ENCODE measurements around the gene ROS1. TPM values are rescaled to one million over a fixed set of nuclear protein-coding genes. Genes with fewer than 3 reads are reported as not detected.
A peak's percentile ranks its signal among the peaks of the same experiment; 100 is the strongest.

Gene ROS1
- total RNA-seq, 1 donor from 2014 or later, result not detected

GRCh38 chr6:117275205-117275604, 150.5 kb downstream of the ROS1 start:
- no peaks in the 10 kb centered on the region for H3K36me3 Mint-ChIP-seq (ENCODE audit: low read depth)
- peaks cover 86% of the 10 kb centered on the region for H3K27me3 Mint-ChIP-seq (ENCODE audit: low read depth)
- H3K4me1 Mint-ChIP-seq, result no peaks in the 10 kb centered on the region
- no peak overlapping the region for H3K27ac Mint-ChIP-seq (ENCODE audit: unreplicated experiment)
- no peak overlapping the region for H3K4me3 Mint-ChIP-seq
- no peaks in the 10 kb centered on the region for H3K9me3 Mint-ChIP-seq
- no peak for DNase-seq (ENCODE audit: low read depth, low spot score)
- no peak for TF ChIP-seq CTCF (conservative IDR thresholded peaks at IDR 0.05)

GRCh38 chr6:117272891-117273290, 152.9 kb downstream of the ROS1 start:
- no peak for TF ChIP-seq CTCF (conservative IDR thresholded peaks at IDR 0.05)
- Mint-ChIP-seq H3K27ac (ENCODE audit: unreplicated experiment) (no peak overlapping the region), H3K4me3 (no peak overlapping the region), H3K27me3 (ENCODE audit: low read depth) (peaks cover 92% of the 10 kb centered on the region), H3K4me1 (no peaks in the 10 kb centered on the region), H3K9me3 (no peaks in the 10 kb centered on the region), H3K36me3 (ENCODE audit: low read depth) (no peaks in the 10 kb centered on the region)
- no peak for DNase-seq (ENCODE audit: low read depth, low spot score)

GRCh38 chr6:117272032-117272866, 153.5 kb downstream of the ROS1 start:
- no peaks in the 10 kb centered on the region for H3K4me1 Mint-ChIP-seq
- no peak for TF ChIP-seq CTCF (conservative IDR thresholded peaks at IDR 0.05)
- no peak for DNase-seq (ENCODE audit: low read depth, low spot score)
- peaks cover 95% of the 10 kb centered on the region for H3K27me3 Mint-ChIP-seq (ENCODE audit: low read depth)
- H3K36me3 Mint-ChIP-seq (ENCODE audit: low read depth), result no peaks in the 10 kb centered on the region
- H3K4me3 Mint-ChIP-seq, result no peak overlapping the region
- no peak overlapping the region for H3K27ac Mint-ChIP-seq (ENCODE audit: unreplicated experiment)
- no peaks in the 10 kb centered on the region for H3K9me3 Mint-ChIP-seq

DNA sequence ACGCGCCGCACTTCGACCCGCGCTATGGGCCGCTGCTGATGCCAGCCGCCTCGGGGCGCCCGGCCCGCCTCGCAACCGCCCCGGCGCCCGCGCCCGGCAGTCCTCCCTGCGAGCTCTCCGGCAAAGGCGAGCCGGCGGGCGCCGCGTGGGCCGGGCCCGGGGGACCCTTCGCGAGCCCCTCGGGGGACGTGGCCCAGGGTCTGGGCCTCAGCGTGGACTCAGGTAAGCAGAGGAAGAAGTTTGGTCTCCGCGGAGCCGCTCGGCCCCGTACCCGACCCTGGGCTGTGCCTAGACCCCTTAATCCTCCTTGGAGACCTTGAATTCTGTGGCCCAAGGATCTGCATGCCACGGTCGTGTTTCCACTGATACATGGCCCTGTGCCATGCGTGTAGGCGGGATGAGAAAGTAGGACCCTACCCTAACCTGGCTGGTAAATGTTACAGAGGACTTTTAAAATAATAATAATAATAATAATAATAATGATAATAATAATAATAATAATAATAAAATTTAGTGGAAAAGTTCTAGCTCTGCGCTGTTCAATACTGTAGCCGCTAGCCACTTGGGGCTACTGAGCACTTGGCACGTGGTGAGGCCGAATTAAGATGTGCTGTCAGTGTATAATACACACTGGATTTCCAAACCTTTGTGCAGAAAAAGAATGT, 154.8 kb downstream of the ROS1 start:
- H3K4me3 Mint-ChIP-seq, result peak overlapping the region; percentile 31
- no peak overlapping the region for H3K27ac Mint-ChIP-seq (ENCODE audit: unreplicated experiment)
- H3K27me3 Mint-ChIP-seq (ENCODE audit: low read depth), result peaks cover 97% of the 10 kb centered on the region
- DNase-seq (ENCODE audit: low read depth, low spot score), result no peak
- H3K4me1 Mint-ChIP-seq, result no peaks in the 10 kb centered on the region
- no peak for TF ChIP-seq CTCF (conservative IDR thresholded peaks at IDR 0.05)
- H3K36me3 Mint-ChIP-seq (ENCODE audit: low read depth), result no peaks in the 10 kb centered on the region
- H3K9me3 Mint-ChIP-seq, result no peaks in the 10 kb centered on the region

DNA sequence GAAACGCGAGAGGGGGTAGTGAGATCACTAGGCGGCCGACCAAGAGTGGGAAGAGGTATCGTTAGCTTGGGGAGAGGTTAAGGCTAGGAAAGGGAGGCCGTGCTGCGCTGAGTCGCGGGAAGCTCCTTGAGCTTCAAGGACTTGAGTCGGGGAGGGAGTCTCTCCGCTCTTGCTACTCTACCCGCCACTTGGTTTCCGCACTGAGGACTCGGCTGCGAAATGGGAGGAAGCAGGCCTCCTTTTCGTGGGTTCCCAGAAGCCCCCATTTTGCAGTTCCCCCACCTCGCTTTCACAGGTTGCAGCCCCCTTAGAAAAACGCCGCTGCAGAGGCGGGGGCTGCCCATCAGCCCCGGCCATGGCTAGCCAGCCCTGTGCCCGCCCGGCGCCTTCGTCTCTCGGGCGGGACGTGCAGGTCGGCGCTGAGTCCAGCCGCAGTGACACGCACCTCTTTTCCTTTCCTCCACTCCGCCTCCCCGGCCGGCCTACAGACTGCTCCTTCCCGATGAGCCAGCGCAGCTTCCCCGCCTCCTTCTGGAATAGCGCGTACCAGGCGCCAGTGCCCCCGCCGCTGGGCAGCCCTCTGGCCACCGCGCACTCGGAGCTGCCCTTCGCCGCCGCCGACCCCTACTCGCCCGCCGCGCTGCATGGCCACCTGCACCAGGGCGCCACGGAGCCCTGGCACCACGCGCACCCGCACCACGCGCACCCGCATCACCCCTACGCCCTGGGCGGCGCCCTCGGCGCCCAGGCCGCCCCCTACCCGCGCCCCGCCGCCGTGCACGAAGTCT, 155.5 kb downstream of the ROS1 start:
- H3K36me3 Mint-ChIP-seq (ENCODE audit: low read depth), result no peaks in the 10 kb centered on the region
- H3K9me3 Mint-ChIP-seq, result no peaks in the 10 kb centered on the region
- TF ChIP-seq CTCF (conservative IDR thresholded peaks at IDR 0.05), result no peak
- H3K4me3 Mint-ChIP-seq, result peak overlapping the region; percentile 43
- H3K4me1 Mint-ChIP-seq, result peaks cover under 1% of the 10 kb centered on the region
- H3K27ac Mint-ChIP-seq (ENCODE audit: unreplicated experiment), result no peak overlapping the region
- no peak for DNase-seq (ENCODE audit: low read depth, low spot score)
- peaks cover 97% of the 10 kb centered on the region for H3K27me3 Mint-ChIP-seq (ENCODE audit: low read depth)

Data from neural crest cell (in vitro differentiated cells).